ENCODE results near the gene SLC16A2.

SLC16A2 gene

GRCh38 chrX:74434336-74434735 lies 13.0 kb downstream of the SLC16A2 start:
- no peak for ATAC-seq
- TF ChIP-seq ISL1 (CRISPR knock-in tag; IDR thresholded peaks at IDR 0.05) (no peak), PPARA (CRISPR knock-in tag; IDR thresholded peaks at IDR 0.05; ENCODE audit: borderline replicate concordance) (no peak), POU6F1 (CRISPR knock-in tag; IDR thresholded peaks at IDR 0.05; ENCODE audit: borderline replicate concordance, low read depth) (no peak), ZFP30 (CRISPR knock-in tag; IDR thresholded peaks at IDR 0.05) (no peak), ESRRG (CRISPR knock-in tag; IDR thresholded peaks at IDR 0.05) (no peak)

- ATAC-seq, result no peak
- TF ChIP-seq BACH2 (CRISPR knock-in tag; IDR thresholded peaks at IDR 0.05; ENCODE audit: borderline replicate concordance) (no peak), SNAI2 (CRISPR knock-in tag; IDR thresholded peaks at IDR 0.05) (no peak), ESRRG (CRISPR knock-in tag; IDR thresholded peaks at IDR 0.05) (no peak), GLIS3 (CRISPR knock-in tag; IDR thresholded peaks at IDR 0.05) (no peak), CREB5 (CRISPR knock-in tag; IDR thresholded peaks at IDR 0.05; ENCODE audit: low read depth) (no peak), POU6F1 (CRISPR knock-in tag; IDR thresholded peaks at IDR 0.05; ENCODE audit: borderline replicate concordance, low read depth) (no peak), PATZ1 (CRISPR knock-in tag; IDR thresholded peaks at IDR 0.05; ENCODE audit: borderline replicate concordance) (no peak), ZNF8 (CRISPR knock-in tag; IDR thresholded peaks at IDR 0.05) (no peak), TCF4 (CRISPR knock-in tag; IDR thresholded peaks at IDR 0.05; ENCODE audit: borderline replicate concordance) (no peak), ARNTL (CRISPR knock-in tag; IDR thresholded peaks at IDR 0.05; ENCODE audit: borderline replicate concordance, low read depth) (no peak), ZC3H10 (CRISPR knock-in tag; IDR thresholded peaks at IDR 0.05) (no peak), ZNF70 (CRISPR knock-in tag; IDR thresholded peaks at IDR 0.05) (no peak)
Measured at GRCh38 chrX:74437530-74437929, 16.2 kb downstream of the SLC16A2 start.

- TF ChIP-seq ZFP3 (CRISPR knock-in tag; IDR thresholded peaks at IDR 0.05), result no peak
- no peak for TF ChIP-seq ZNF565 (CRISPR knock-in tag; conservative IDR thresholded peaks at IDR 0.05; ENCODE audit: low read depth)
- no peak for TF ChIP-seq ZC3H10 (CRISPR knock-in tag; IDR thresholded peaks at IDR 0.05)
- no peak for TF ChIP-seq GLIS3 (CRISPR knock-in tag; IDR thresholded peaks at IDR 0.05)
- TF ChIP-seq TCF4 (CRISPR knock-in tag; IDR thresholded peaks at IDR 0.05; ENCODE audit: borderline replicate concordance), result no peak
- no peak for TF ChIP-seq RARB (CRISPR knock-in tag; IDR thresholded peaks at IDR 0.05)
- no peak for TF ChIP-seq CSDC2 (CRISPR knock-in tag; IDR thresholded peaks at IDR 0.05)
- TF ChIP-seq ZNF8 (CRISPR knock-in tag; IDR thresholded peaks at IDR 0.05), result no peak
- TF ChIP-seq OSR1 (CRISPR knock-in tag; IDR thresholded peaks at IDR 0.05), result no peak
- TF ChIP-seq ZNF70 (CRISPR knock-in tag; IDR thresholded peaks at IDR 0.05), result no peak
- no peak for TF ChIP-seq ISL1 (CRISPR knock-in tag; IDR thresholded peaks at IDR 0.05)
- TF ChIP-seq ESRRG (CRISPR knock-in tag; IDR thresholded peaks at IDR 0.05), result no peak
- no peak for TF ChIP-seq CSRNP3 (CRISPR knock-in tag; IDR thresholded peaks at IDR 0.05)
- no peak for TF ChIP-seq ARNTL (CRISPR knock-in tag; IDR thresholded peaks at IDR 0.05; ENCODE audit: borderline replicate concordance, low read depth)
- no peak for TF ChIP-seq POU6F1 (CRISPR knock-in tag; IDR thresholded peaks at IDR 0.05; ENCODE audit: borderline replicate concordance, low read depth)
- TF ChIP-seq PPARA (CRISPR knock-in tag; IDR thresholded peaks at IDR 0.05; ENCODE audit: borderline replicate concordance), result no peak
- TF ChIP-seq TOX (CRISPR knock-in tag; IDR thresholded peaks at IDR 0.05; ENCODE audit: borderline replicate concordance), result no peak
- TF ChIP-seq SNAI2 (CRISPR knock-in tag; IDR thresholded peaks at IDR 0.05), result no peak
- TF ChIP-seq TSHZ2 (CRISPR knock-in tag; IDR thresholded peaks at IDR 0.05), result no peak
- ATAC-seq, result no peak
Measured at GRCh38 chrX:74438764-74439163, 17.5 kb downstream of the SLC16A2 start.

Measured in SK-N-SH treated with all-trans-retinoic acid at 6 μM for 48 hours (cell line).